ENCODE data around the gene CNTFR. TPM values are rescaled to one million over a fixed set of nuclear protein-coding genes. Genes with fewer than 3 reads are reported as not detected.
"Not testable (repeated sequence)": the region's sequence is repeated elsewhere in the genome, so short reads cannot be mapped to it uniquely, and the experiment has no call there.

CNTFR gene
- 110 TPM for polyA plus RNA-seq (2012; ENCODE audit: insufficient read depth, insufficient read length, low read depth)

DNA sequence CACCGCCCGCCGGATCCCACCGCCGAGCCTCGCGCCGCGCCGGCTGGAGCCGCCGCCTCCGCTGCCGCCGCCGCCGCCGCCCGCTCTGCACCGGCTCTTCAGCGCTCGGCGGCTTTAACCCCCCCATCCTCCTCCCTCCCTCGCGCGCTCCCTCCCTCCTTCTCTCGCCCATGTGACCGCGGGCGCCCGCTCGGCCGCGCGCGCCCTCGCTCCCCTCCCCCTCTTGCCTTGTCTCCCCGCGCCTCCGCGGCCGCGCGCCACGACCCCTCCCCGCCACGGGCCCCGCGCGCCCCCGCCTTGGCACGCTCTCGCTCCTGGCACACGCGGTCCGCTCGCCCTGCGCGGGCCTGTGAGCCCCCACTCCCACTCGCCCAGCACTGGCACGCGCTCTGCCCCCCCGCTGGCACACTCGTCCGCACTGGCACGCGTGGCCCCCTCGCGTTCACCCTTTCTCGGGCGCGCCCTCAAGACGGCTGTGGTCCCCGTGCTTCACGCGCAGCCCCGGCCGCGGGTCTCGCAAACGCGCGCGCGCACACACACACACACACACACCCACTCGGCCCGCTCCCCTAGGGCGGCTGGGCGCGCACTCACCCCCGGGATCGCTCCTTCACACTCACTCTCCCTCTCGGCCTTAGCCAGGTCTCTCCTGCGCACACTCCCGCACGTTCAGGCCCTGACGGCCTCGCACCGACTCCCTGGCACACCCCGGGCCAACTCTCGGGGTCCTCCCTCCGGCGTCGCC is at the start of gene CNTFR:
CNTFR (minus strand) TSS at position 89 of the 745 bp plus-strand sequence. CDS start 20,743 bp downstream, outside the sequence.
- peak; percentile 77 for DNase-seq
- Histone ChIP-seq H3K4me3 (ENCODE audit: low read depth, low read length) (peak within 1 kb of the TSS; percentile 94), H3K9me3 (no peaks in the 10 kb centered on the region), H3K4me1 (peaks cover 23% of the 10 kb centered on the region), H3K27me3 (no peaks in the 10 kb centered on the region), H3K36me3 (no peaks in the 10 kb centered on the region)
- TF ChIP-seq, protein P1, sequence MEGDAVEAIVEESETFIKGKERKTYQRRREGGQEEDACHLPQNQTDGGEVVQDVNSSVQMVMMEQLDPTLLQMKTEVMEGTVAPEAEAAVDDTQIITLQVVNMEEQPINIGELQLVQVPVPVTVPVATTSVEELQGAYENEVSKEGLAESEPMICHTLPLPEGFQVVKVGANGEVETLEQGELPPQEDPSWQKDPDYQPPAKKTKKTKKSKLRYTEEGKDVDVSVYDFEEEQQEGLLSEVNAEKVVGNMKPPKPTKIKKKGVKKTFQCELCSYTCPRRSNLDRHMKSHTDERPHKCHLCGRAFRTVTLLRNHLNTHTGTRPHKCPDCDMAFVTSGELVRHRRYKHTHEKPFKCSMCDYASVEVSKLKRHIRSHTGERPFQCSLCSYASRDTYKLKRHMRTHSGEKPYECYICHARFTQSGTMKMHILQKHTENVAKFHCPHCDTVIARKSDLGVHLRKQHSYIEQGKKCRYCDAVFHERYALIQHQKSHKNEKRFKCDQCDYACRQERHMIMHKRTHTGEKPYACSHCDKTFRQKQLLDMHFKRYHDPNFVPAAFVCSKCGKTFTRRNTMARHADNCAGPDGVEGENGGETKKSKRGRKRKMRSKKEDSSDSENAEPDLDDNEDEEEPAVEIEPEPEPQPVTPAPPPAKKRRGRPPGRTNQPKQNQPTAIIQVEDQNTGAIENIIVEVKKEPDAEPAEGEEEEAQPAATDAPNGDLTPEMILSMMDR (IDR thresholded peaks at IDR 0.05; ENCODE audit: low read depth, low read length): no peak

DNA sequence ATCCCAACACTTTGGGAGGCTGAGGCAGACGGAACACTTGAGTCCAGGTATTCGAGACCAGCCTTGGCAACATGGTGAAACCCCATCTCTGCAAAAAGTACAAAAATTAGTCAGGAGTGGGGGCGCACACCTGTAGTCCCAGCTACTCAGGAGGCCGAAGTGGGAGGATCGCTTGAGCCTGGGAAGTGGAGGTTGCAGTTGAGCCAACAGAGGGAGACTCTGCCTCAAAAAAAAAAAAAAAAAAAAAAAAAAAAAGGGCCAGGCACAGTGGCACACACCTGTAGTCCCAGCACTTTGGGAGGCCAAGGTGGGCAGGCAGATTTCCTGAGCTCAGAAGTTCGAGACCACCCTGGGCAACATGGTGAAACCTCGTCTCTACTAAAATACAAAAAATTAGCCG is 49.8 kb upstream of the CNTFR start:
- H3K4me3 ChIP-seq (ENCODE audit: low read depth, low read length); H3K9me3 ChIP-seq; H3K27me3 ChIP-seq; H3K4me1 ChIP-seq; DNase-seq: not testable (repeated sequence)
- H3K36me3 ChIP-seq: peaks cover 10% of the 10 kb centered on the region

GRCh38 chr9:34638138-34638445 is 48.6 kb upstream of the CNTFR start:
- no peaks in the 10 kb centered on the region for H3K27me3 ChIP-seq
- peaks cover 10% of the 10 kb centered on the region for H3K36me3 ChIP-seq
- DNase-seq: no peak
- TF ChIP-seq, protein P1 (IDR thresholded peaks at IDR 0.05; ENCODE audit: low read depth, low read length): no peak
- H3K4me3 ChIP-seq (ENCODE audit: low read depth, low read length): peak overlapping the region; percentile 92
- H3K9me3 ChIP-seq: no peaks in the 10 kb centered on the region
- peaks cover 5% of the 10 kb centered on the region for H3K4me1 ChIP-seq

- DNase-seq: peak; percentile 97
- no peaks in the 10 kb centered on the region for H3K27me3 ChIP-seq
- H3K9me3 ChIP-seq: no peaks in the 10 kb centered on the region
- H3K36me3 ChIP-seq: peaks cover 10% of the 10 kb centered on the region
- H3K4me3 ChIP-seq (ENCODE audit: low read depth, low read length): peak within 1 kb of the TSS; percentile 92
- peaks cover 5% of the 10 kb centered on the region for H3K4me1 ChIP-seq
- TF ChIP-seq, protein P1 (IDR thresholded peaks at IDR 0.05; ENCODE audit: low read depth, low read length): no peak
Measured at GRCh38 chr9:34637356-34638137, 48.0 kb upstream of the CNTFR start, which contains the start of gene SIGMAR1. Gene SIGMAR1, minus strand, starts transcription at chr9:34637787. Its CDS starts 90 bp downstream, at chr9:34637697.

DNA sequence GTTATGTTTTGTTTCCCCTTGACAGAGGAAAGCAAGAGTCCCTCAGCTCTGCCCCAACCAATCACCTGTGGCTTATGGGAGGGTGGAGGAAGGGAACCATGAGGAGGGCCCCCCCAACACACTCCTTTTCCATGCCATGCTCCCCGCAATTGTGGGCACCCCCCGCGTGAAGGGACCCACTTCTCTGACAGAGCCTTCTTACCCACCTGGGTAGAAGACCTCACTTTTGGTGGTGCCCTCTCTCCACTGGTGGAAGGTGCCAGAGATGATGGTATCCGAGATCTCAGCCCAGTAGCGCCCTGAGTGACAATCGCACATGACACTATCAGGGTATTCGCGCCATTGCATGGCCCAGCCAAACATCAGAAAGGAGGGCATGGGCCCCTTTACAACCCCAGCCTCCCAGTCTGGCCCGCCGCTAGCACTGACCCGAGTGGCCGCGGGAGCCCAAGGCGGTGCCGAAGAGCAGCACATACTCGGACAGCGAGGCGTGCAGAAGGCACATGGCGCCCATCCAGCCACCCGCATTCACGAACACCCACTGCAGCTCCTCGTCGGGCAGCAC is 47.3 kb upstream of the CNTFR start:
- H3K27me3 ChIP-seq: no peaks in the 10 kb centered on the region
- H3K4me1 ChIP-seq: peaks cover 5% of the 10 kb centered on the region
- peak; percentile 48 for DNase-seq
- TF ChIP-seq, protein P1 (IDR thresholded peaks at IDR 0.05; ENCODE audit: low read depth, low read length): no peak
- no peaks in the 10 kb centered on the region for H3K9me3 ChIP-seq
- H3K4me3 ChIP-seq (ENCODE audit: low read depth, low read length): peak overlapping the region; percentile 92
- peaks cover 10% of the 10 kb centered on the region for H3K36me3 ChIP-seq

DNA sequence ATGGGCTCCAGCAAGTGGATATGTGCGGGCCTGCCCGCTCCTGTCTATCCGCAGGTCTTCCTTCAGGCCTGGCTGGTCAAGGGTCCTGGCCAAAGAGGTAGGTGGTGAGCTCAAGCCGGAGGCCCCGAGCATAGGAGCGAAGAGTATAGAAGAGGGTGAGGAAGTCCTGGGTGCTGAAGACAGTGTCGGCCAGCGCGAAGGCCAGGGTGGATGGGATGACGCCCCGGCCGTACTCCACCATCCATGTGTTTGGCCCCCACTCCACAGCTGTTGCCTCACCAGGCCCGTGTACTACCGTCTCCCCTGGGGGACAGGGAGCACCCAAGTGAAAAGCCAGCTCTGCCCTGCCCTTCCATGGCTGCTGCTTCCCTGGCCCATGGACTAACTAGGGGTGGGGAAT is 46.0 kb upstream of the CNTFR start:
- TF ChIP-seq, protein P1 (IDR thresholded peaks at IDR 0.05; ENCODE audit: low read depth, low read length): no peak
- Histone ChIP-seq H3K4me1 (peaks cover 5% of the 10 kb centered on the region), H3K9me3 (no peaks in the 10 kb centered on the region), H3K36me3 (peaks cover 10% of the 10 kb centered on the region), H3K4me3 (ENCODE audit: low read depth, low read length) (peak overlapping the region; percentile 92), H3K27me3 (peaks cover under 1% of the 10 kb centered on the region)
- DNase-seq: no peak

Data from BE2C (cell line).